Measurements from ENCODE around the gene MYO1H.

DNA sequence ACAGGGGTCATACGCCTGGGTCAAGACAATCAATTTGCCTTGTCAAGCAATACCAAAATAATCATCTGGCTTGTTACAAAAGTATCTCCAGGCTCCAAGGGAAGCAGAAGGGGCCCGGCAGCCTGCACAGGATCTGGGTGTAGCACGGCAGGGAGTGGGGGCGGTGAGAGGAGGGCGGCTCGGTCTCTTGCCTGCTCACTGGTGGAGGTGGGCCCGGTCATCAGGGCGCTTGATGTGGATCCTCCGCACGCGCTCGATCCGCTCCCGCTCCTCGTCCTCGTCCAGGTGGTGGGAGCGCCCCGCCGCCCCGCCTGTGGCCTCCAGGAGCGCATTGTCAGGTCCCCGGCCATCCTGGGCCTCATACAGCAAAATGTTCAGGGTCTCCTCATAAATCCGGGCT lies 103.7 kb downstream of the MYO1H start:
- TF ChIP-seq, protein P1, sequence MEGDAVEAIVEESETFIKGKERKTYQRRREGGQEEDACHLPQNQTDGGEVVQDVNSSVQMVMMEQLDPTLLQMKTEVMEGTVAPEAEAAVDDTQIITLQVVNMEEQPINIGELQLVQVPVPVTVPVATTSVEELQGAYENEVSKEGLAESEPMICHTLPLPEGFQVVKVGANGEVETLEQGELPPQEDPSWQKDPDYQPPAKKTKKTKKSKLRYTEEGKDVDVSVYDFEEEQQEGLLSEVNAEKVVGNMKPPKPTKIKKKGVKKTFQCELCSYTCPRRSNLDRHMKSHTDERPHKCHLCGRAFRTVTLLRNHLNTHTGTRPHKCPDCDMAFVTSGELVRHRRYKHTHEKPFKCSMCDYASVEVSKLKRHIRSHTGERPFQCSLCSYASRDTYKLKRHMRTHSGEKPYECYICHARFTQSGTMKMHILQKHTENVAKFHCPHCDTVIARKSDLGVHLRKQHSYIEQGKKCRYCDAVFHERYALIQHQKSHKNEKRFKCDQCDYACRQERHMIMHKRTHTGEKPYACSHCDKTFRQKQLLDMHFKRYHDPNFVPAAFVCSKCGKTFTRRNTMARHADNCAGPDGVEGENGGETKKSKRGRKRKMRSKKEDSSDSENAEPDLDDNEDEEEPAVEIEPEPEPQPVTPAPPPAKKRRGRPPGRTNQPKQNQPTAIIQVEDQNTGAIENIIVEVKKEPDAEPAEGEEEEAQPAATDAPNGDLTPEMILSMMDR (IDR thresholded peaks at IDR 0.05), result no peak
- no peak for TF ChIP-seq POLR2A (IDR thresholded peaks at IDR 0.05)

Data from adrenal gland (tissue), 5 donors.